K562 (cell line): Measurements from ENCODE around the gene ZDHHC14. TPM values are rescaled to one million over a fixed set of nuclear protein-coding genes. Genes with fewer than 3 reads are reported as not detected.
A peak's percentile ranks its signal among the peaks of the same experiment; 100 is the strongest.

Source experiments
- ATF7 ChIP-seq: fragments of 450-650 bp; IDR thresholded peaks from 2 replicates; pipeline ENCODE4 v1.7.1; 2014; ENCODE audit warnings: mild to moderate bottlenecking, moderate library complexity
- CBX2 ChIP-seq: fragments of 200-600 bp; sonication (generic); IDR thresholded peaks from one replicate; pipeline ENCODE4 v1.6.1; 2012; ENCODE audit warnings: mild to moderate bottlenecking, low read length, inconsistent platforms; ENCODE audit not compliant: insufficient read depth, poor library complexity, severe bottlenecking
- GABPB1 ChIP-seq: sonication (generic); formaldehyde crosslinking; IDR thresholded peaks from 2 replicates; pipeline ENCODE4 v1.8.0; 2022; ENCODE audit warnings: mild to moderate bottlenecking, missing genetic modification reagents
- GATAD2B ChIP-seq: fragments of 450-650 bp; IDR thresholded peaks from 2 replicates; pipeline ENCODE4 v1.6.1; 2017; ENCODE audit warnings: mild to moderate bottlenecking, borderline replicate concordance
- HMGXB4 ChIP-seq: sonication (generic); formaldehyde crosslinking; IDR thresholded peaks from 2 replicates; pipeline ENCODE4 v1.8.1; 2023; ENCODE audit warnings: mild to moderate bottlenecking, missing genetic modification reagents
- KDM2B ChIP-seq: fragments of 250-450 bp; sonication (Bioruptor Pico); IDR thresholded peaks from 2 replicates; pipeline ENCODE4 v1.8.0; 2021; ENCODE audit warnings: mild to moderate bottlenecking, moderate library complexity
- MAFG ChIP-seq: fragments of 450-650 bp; conservative IDR thresholded peaks from 2 replicates; pipeline ENCODE4 v1.6.1; 2016; ENCODE audit warnings: missing genetic modification characterization, missing compliant biosample characterization
- MLLT1 ChIP-seq, 2 experiments: fragments of 450-650 bp; IDR thresholded peaks; 2 replicates each; pipeline ENCODE4 v1.6.1; 2016
- MYC ChIP-seq, 2 experiments: fragments of 250-450 bp in 1 of 2; sonication (Bioruptor Pico) in 1 of 2; IDR thresholded peaks; 2 replicates each; pipeline versions ENCODE4 v1.5.1 to v1.6.1; 2012 to 2021; ENCODE audit warnings: low read depth in 2 of 2, borderline replicate concordance in 1 of 2, improper control_type of control experiment in 1 of 2, low read length in 1 of 2, mild to moderate bottlenecking in 1 of 2, moderate library complexity in 1 of 2
- POLR2H ChIP-seq: IDR thresholded peaks from 2 replicates; pipeline ENCODE4 v1.6.1; 2016; ENCODE audit warnings: missing genetic modification characterization, low read depth, mild to moderate bottlenecking, control low read depth, missing compliant biosample characterization, moderate library complexity
- RAD51 ChIP-seq: fragments of 450-650 bp; IDR thresholded peaks from 2 replicates; pipeline ENCODE4 v1.7.1; 2016; ENCODE audit warnings: low read depth, mild to moderate bottlenecking, borderline replicate concordance
- RHOXF2B ChIP-seq: fragments of 250-450 bp; sonication (Bioruptor Pico); conservative IDR thresholded peaks from 2 replicates; pipeline ENCODE4 v1.5.1; 2021
- SAFB2 ChIP-seq: fragments of 200-400 bp; formaldehyde crosslinking; IDR thresholded peaks from 2 replicates; pipeline ENCODE4 v1.6.1; 2018; ENCODE audit warnings: borderline replicate concordance, low read length, low read depth, moderate library complexity; ENCODE audit not compliant: severe bottlenecking
- TEAD4 ChIP-seq, 2 experiments: sonication (generic) in 1 of 2; formaldehyde crosslinking in 1 of 2; IDR thresholded peaks; 2 replicates each; pipeline versions ENCODE4 v1.6.1 to v1.8.0; 2012 to 2022; ENCODE audit warnings: borderline replicate concordance in 1 of 2, inconsistent platforms in 1 of 2, low read length in 1 of 2, mild to moderate bottlenecking in 1 of 2, missing genetic modification reagents in 1 of 2
- ZNF143 ChIP-seq: sonication (generic); formaldehyde crosslinking; IDR thresholded peaks from 2 replicates; pipeline ENCODE4 v1.9.0; 2022; ENCODE audit warnings: mild to moderate bottlenecking, missing genetic modification reagents
- ZNF398 ChIP-seq: fragments of 250-450 bp; sonication (Bioruptor Pico); IDR thresholded peaks from 2 replicates; pipeline ENCODE4 v1.8.0; 2021; ENCODE audit warnings: moderate library complexity, mild to moderate bottlenecking, inconsistent platforms
- ZNF696 ChIP-seq: fragments of 250-450 bp; sonication (Bioruptor Pico); conservative IDR thresholded peaks from 2 replicates; pipeline ENCODE4 v1.4.0; 2020; ENCODE audit warnings: mild to moderate bottlenecking, moderate library complexity
- ZNF740 ChIP-seq, 3 experiments: fragments of 200-800 bp in 1 of 3; sonication (Bioruptor generic) in 1 of 3; sonication (generic) in 1 of 3; formaldehyde crosslinking in 1 of 3; IDR thresholded peaks; 2 replicates each; pipeline versions ENCODE4 v1.6.1 to v1.8.0; 2016 to 2022; ENCODE audit warnings: mild to moderate bottlenecking in 2 of 3, missing compliant biosample characterization in 2 of 3, missing genetic modification characterization in 2 of 3, missing genetic modification reagents in 1 of 3
- polyA plus RNA-seq, 8 experiments: library from polyadenylated mRNA; depleted of rRNA in 4 of 8; stranded (reverse) in 5 of 8; unstranded in 3 of 8; fragments of >200 nt; fragmentation: Nextera tagmentation in 2 of 8; fragmentation: Illumina TruSeq in 1 of 8; extraction: Ambion mirVana in 2 of 8; extraction: Trizol in 1 of 8; gene quantifications; 2 replicates each; pipeline versions ENCODE4 v1.2.1 to v1.2.3, GENCODE V29; 2011 to 2014; ENCODE audit warnings: inconsistent platforms in 1 of 8, missing spikeins in 1 of 8
- total RNA-seq, 7 experiments: library from RNA; depleted of rRNA in 6 of 7; stranded (reverse); fragments of >200 nt in 6 of 7; fragmentation: Illumina TruSeq in 2 of 7; extraction: Trizol in 2 of 7; gene quantifications; 2 replicates each; pipeline versions ENCODE4 v1.2.1 to v1.2.3, GENCODE V29; 2011 to 2021; ENCODE audit warnings: low replicate concordance in 1 of 7

ZDHHC14 gene
- total and polyA plus RNA-seq, 9 of the 15 experiments (the other 6 are each of a cell fraction or from before 2014, with no cell fraction given) = 0.92 to 23.1 (median 13.8) TPM

- peak; percentile 79 to 98 for TF ChIP-seq MLLT1 (IDR thresholded peaks at IDR 0.05)
- TF ChIP-seq RHOXF2B (CRISPR knock-in tag) = no peak
- no peak for TF ChIP-seq CBX2
- peak; percentile 93 for TF ChIP-seq TEAD4 (IDR thresholded peaks at IDR 0.05; ENCODE audit: low read length)
- TF ChIP-seq TEAD4 (CRISPR knock-in tag; IDR thresholded peaks at IDR 0.05; ENCODE audit: borderline replicate concordance) = no peak
- peak; percentile 91 for TF ChIP-seq MAFG (tag)
- no peak for TF ChIP-seq ZNF398 (CRISPR knock-in tag)
- no peak for TF ChIP-seq HMGXB4
- peak; percentile 95 for TF ChIP-seq ATF7
- peak; percentile 87 for TF ChIP-seq MYC (IDR thresholded peaks at IDR 0.05; ENCODE audit: low read depth, low read length)
- TF ChIP-seq MYC (CRISPR knock-in tag; IDR thresholded peaks at IDR 0.05; ENCODE audit: borderline replicate concordance, low read depth) = no peak
- peak; percentile 87 for TF ChIP-seq POLR2H (tag)
- TF ChIP-seq SAFB2 = no peak
- peak; percentile 93 for TF ChIP-seq GATAD2B
- peak; percentile 80 for TF ChIP-seq RAD51
- no peak for TF ChIP-seq ZNF143 (CRISPR knock-in tag)
- TF ChIP-seq GABPB1 = peak; percentile 83
- TF ChIP-seq ZNF696 (CRISPR knock-in tag) = no peak
- 0 out of 2 replicates have a peak, but pooled peaks have one; percentile 2 for TF ChIP-seq KDM2B (CRISPR knock-in tag)
- TF ChIP-seq ZNF740 (CRISPR knock-in tag; IDR thresholded peaks at IDR 0.05) = no peak
- 0 out of 4 replicates have a peak, but pooled peaks of 1 of the 2 experiments have one; percentile 7 for TF ChIP-seq ZNF740 (tag; IDR thresholded peaks at IDR 0.05)
Measured at GRCh38 chr6:157514659-157515496, 133.9 kb downstream of the ZDHHC14 start (continued).
